Right renal pelvis (tissue), 4 donors: ENCODE data around the gene ATP13A3. TPM values are rescaled to one million over a fixed set of nuclear protein-coding genes. Genes with fewer than 3 reads are reported as not detected.

Experiments used
- DNase-seq, 4 donors: peaks; one replicate each; pipeline ENCODE4 v3.0.0-alpha.2; 2013; ENCODE audit warnings: low read depth in 4 of 4, low spot score in 3 of 4, missing footprints in 1 of 4
- polyA plus RNA-seq, 4 donors: library from polyadenylated mRNA; unstranded; fragments of 120-200 nt; gene quantifications; one replicate each; pipeline ENCODE4 v1.2.1, GENCODE V29; 2013; ENCODE audit not compliant: insufficient read length in 4 of 4

The ATP13A3 gene
- polyA plus RNA-seq, 4 donors, result 97.7 to 120 (median 117) TPM

DNA sequence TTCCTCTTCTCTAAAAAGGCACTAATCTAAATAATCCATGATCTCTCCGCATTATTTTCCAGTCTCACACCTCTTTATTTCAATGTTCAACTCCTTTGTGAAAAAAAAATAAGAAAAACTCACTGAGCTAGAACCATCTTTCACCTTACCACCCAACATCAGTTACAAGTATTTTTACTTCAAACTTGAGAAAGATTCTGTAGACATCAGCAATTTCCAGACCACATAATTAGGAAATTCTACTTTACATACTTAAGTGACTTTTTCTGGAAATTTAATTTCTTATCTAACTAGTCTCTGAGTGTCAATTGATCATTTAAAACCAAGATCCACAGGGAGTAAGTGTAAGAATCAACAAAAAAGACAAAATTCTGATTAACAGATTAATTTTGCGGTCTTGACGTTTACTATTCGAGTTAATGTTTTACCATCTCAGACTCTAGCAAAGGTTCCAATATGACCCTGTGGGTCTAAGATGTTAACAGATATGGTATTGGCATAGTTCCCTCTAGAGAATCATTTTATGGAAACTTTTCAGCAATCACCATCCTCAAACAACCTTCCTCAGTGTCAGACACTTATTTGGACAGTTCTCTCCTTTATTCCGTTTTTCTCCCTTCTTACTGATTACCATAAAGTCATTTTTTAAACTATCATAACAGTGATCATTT lies 5.1 kb downstream of the ATP13A3 start:
- no peak for DNase-seq

DNA sequence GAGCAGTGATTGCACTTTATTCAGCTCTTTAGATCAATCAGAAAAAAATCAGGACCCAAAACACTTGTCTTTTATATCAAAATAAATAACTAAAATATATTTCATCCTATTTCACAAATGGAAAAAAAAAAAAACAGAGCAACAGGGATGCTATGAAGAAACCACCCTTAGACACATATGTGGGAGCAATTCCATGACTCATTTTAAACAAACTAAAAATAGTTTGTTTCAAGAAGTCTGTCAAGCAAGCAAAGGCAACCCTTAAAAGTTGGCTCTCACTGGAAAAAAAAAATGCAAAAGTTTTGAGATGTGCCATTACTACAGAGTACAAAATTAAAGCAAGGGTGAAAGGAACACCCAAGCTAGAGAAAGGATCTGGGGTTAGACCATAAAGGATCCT lies 5.7 kb downstream of the ATP13A3 start:
- DNase-seq, result no peak

DNA sequence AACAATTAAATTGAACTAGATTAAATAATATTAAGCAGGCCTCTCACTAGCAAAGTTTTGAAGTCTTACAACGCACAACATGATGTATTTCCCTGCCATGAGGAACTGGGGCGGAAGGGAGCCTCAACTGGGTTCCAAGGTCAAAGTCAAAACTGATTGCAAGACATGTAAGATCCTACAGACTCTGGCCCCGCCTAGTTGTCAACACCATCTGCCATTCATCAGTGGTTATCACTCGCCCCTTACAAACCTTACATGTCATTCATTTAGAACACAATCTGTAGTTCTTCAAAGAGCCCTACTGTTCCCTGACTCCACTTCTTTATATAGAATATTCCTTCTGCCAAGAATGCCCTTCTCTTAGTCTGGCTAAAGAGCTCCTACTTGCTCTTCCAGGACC lies 10.0 kb downstream of the ATP13A3 start:
- DNase-seq, result no peak

DNA sequence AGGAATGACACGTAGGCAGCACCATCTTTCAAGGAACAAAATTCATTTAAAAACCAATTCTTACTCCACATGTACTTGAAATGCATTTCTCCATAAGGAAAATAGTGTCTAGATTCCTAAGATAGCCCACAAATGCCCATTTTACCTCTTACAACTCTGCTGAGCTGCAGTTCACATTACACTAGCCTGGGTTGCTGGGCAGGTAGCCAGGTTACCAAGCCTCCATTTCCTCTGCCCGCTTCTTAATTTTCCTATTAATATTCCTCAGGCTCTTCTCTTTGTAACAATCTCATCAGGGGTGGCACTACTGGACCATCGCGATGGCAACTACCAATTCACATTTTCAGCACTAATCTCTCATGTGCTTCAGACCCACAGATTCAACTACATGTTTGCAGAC lies 10.8 kb downstream of the ATP13A3 start:
- DNase-seq, result no peak

DNA sequence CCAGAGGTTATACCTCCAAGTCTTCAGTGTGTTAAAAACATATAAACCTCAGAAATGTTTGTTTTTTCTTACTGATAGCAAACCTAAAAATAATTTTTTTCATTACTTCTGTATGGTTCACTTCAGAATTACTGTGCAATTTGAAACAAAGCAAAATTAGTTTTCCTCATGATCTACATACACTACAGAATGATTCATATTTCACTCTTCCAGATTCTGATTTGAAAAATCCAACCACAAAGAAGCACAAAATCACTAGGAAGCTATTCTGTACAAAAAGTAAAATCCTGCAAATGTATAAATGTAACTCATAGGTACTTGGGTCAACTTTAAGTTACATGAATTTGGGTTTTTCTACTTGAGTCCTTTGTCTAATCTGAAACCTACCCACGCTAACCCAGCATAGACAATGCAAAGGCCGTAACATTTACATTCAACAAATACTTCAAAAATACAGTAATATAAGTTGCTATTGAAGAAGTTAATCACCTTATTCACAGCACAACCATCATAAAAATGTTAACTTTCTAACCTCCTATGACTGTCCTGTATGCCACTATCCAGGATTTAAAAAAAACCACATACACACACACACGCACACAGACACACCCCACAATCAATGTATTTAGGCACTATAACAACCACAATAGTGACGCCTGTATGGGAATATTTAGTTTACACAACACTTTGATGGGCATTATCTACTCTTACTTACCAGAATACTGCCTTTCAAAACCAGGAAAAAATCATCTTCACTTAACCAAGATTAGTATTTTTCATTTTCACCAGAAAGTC lies 11.5 kb downstream of the ATP13A3 start:
- DNase-seq, result no peak

DNA sequence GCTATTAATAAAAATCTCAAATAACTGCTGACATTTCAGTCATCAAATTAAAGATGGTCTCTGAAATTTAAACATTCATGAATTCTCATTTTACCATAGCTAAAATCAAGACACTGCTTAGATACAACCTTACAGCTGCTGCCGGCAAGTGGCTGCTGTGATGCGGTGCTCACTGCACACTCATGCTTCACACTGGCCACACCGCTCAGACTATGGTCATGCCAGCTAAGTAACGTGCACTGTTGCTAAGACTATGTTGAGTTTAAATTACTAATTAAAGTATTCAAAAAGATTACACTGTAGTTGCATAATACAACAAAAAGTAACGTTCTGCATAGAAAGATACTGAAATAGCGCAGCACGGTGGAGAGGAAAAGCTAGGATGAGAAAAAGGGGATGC lies 12.1 kb downstream of the ATP13A3 start:
- no peak for DNase-seq

DNA sequence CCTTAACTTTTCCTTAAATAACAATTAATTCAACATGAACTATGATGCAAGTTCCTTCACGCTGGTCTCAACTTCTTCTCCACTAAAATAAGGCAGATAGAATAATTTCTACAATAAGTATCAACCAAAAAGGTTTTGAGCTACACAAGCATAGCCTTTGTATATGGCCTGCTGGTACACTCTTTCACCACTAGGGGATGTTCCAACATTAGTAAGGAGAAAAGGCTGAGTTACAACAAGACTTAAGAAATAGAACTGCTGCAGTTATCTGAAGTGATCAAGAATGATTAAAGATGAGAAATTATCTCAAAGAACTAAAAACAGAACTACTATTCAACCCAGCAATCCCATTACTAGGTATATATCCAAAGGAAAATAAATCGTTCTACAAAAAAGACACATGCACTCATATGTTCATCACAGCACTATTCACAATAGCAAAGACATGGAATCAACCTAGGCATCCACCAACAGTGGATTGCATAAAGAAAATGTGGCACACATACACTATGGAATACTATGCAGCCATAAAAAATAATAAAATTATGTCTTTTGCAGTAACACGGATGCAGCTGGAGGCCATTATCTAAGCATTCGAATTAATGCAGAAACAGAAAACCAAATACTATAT lies 14.4 kb downstream of the ATP13A3 start:
- DNase-seq, result peak in 2 of 4 donors; percentile 43 to 44

DNA sequence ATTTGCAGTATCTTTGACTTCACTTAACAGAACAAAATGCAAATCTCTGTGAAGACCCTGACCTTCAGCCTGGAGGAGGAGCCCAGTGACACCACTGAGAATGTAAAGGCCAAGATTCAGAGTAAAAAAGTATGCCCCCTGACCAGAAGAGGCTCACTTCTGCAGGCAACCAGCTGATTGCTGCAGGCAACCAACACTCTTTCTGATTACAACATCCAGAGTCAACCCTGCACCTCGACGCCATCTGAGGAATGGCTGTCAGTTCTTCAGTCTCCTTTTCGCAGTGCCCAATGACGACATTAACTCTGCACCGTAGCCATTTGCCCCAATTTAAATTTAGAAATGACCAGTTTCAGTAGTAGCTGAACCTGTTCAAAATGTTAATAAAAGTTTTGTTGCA lies 14.9 kb downstream of the ATP13A3 start:
- DNase-seq, result no peak

DNA sequence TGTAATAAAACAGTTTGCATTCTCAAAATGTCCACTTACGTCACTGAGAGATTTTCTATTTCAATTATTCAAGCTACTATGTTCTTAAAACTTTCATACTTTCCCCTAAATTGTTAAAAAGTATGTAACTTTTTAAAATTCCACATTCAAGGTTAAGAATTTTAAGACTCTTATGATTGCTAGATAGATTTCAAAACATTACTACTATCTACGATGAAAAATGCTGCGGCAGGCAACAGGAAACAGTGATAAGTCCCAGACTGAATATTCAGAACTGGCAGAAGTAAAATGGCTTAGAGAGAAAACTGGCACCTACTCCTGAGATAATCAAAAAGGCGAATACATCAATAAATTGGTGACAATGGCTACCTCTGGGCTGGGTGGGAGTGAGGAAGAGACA lies 16.2 kb downstream of the ATP13A3 start:
- DNase-seq, result no peak

DNA sequence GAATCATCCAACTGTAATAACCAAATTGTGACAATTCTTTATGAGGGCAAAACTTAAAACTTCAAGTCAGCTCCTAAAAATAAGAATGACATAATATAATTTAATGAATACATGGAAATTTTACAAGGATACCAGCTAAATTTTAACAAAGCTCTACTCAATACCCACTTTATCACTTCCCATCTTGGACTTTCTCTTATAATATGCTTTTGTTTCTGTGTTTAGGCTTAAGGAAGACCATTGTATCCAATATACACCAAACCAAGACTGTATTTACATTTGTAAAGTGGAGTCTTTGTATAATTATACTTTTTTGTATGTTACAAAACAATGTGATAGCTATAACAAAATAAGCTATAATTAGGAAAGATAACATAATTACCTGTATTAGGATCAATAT lies 16.8 kb downstream of the ATP13A3 start:
- DNase-seq, result no peak

DNA sequence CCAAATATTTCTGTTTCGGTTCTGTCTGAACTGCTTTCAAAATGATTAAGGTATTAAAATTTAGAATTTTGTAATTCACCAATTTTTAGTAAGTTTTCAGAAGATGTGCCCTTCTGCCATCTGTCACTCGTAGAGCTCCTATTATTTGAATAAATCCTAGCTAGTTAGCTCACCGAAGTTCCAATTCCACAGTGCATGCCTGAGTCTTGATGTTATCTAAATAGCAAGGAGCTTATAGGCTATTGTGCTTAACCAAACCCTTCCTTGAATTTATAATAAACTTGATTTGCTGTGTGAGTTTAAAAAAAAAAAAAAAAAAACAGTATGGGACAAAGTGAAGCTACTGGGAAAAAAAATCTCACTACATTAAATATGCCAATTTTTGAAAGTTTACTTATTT lies 18.7 kb downstream of the ATP13A3 start:
- no peak for DNase-seq

DNA sequence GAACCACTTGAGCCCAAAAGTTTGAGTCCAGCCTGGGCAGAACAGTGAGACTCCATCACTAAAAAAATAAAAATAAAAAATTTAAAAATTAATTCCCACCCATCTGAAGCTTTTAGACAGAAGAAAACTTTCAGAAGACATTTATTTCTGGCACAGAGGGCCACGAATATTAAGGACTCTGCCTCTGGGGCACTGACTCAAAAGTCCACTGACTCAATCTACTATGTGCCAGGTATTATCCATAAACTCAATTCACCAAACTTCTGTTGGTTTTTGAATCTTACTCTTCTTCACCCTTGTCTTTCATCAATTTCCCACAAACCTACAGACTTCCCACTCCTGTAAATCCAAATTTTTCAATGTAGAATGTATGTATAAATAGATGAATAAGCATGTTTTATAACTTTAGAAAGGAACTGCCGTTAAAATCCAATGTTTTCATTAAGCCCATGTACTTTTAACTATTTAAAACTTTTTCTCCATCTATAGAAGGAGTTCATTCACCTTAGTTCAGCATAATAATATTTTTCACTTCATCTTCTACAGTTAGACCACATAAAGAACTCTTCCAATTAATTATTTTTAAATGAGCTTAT lies 19.9 kb downstream of the ATP13A3 start:
- no peak for DNase-seq

DNA sequence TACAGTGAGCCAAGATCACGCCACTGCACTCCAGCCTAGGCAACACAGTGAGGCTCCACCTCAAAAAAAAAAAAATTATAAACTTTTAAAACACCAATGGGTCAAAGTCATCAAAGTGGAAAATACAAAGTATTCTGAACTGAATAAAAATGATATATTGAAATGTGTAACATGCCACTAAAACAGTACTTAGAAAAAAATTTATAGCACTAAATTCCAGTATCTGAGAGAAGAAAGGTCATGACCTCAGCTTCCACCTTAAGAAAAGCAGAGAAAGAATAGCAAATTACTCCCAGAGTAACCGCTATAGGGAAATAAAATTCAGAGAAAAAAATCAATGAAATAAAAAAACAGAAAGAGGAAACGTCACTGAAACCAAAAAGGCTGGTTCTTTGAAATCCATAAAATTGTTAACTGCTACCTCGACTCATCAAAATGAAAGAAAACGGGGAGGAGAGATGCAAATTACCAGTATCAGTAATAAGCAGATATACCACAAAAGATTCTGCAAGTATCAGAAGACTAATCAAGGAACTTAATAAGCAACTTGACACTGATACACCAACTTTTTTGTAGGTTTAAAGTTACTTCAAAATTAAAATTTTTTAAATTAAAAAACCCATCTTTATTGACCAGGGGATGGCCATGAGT lies 20.8 kb downstream of the ATP13A3 start:
- no peak for DNase-seq

DNA sequence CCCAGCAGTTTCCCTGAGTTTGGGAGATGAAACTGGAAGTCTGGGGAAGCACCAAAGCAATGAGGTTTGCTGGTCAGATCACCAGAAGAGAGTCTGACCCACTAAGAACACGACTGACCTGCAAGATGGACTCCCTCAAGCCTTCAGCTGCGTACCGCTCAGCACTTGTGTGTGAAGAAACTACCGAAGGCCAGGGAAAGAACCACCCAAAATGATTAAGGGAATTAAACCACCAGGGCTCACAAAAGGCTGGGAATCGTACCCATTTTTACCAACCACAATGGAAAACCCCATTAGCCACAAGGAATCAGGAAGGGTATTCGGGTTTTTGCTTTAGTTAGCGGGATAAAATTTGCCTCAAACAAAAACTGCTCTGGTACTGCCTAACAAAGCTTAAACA lies 21.6 kb downstream of the ATP13A3 start:
- no peak for DNase-seq

DNA sequence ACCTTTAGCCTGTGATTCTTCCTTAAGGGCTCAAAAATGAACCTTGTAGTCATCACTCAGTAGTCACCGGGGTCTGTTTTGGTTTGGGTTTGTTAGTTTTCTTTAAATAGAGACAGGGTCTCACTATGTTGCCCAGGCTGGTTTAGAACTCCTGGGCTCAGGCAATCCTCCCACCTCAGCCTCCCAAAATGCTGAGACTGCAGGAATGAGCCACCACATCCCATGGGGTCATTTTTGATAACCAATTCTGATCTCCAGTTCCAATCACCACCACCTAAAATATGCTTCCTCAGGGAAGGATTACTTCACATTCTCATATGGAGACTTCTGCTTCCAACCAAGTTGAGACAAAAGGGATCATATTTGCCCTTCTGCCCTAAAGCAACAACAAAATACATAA lies 22.1 kb downstream of the ATP13A3 start:
- DNase-seq, result no peak

DNA sequence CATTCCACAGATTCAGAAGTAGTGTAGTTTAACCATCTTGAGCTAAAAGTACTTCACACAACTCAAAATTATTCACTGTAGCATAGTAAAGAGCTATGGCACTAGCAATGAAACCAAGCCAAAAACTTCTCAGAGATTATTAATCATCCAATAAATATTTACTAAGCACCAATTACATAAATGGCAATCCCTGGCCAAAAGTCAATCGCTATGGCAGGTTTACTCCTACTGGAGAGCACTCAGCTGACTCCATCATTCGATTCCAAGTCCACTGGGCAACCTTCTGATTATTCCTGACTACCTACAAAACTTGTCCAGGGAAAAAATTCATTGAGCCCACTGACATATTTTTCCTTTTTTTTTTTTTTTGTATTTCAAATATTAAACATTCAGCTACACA lies 23.9 kb downstream of the ATP13A3 start:
- no peak for DNase-seq

DNA sequence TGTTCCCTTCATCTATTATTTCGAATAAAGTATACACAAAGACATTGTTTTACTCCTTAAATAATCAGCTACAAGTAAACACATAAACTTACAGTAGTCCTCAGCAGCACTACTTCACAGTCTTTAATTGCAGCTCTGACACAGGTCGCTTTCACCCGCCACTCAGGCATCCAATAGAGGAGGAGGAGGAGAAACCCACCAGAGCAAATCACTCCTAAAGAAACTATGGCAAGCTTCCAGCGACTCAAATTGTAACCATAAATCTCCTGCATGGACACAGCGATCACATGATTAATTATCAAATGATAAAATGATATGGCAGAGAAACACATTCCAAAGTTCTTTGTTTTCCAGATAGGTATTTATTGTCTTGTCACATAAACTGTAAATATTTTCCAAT lies 26.2 kb downstream of the ATP13A3 start:
- DNase-seq, result peak in 2 of 4 donors; percentile 28 to 59

DNA sequence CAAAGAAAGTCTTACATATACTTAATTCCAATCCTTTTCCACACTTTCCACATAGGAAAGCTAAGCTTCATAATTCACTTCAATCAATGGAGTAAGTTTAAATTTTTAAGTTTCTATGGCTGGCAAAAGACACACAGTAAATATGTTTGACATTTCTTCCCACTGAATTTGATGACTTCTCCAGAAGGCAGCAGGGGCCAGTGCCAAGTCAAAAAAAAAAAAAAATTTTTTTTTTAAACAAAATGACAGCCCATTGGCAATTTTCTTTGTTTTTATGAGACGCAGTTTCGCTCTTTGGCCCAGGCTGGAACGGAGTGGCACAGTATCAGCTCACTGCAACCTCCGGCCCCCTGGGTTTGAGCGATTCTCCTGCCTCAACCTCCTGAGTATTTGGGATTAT lies 28.7 kb downstream of the ATP13A3 start:
- no peak for DNase-seq

DNA sequence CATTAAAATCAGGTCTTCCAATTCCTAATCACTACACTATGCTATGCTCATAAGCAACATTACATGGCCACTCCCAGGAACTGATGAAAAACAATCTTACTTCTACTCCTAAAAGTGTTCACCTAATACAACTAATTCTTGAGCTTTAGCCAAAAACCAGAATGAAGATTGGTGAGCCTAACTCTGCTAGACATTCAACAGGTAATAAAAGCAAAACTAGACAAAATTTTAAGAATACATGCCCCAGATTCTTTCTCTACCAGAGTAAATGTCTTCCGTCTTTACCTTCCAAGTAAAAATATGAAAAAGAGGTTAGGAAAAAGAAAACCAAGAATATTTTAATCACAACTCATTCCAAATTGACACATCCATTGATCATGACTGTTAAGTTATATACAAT lies 31.3 kb downstream of the ATP13A3 start:
- DNase-seq, result no peak

DNA sequence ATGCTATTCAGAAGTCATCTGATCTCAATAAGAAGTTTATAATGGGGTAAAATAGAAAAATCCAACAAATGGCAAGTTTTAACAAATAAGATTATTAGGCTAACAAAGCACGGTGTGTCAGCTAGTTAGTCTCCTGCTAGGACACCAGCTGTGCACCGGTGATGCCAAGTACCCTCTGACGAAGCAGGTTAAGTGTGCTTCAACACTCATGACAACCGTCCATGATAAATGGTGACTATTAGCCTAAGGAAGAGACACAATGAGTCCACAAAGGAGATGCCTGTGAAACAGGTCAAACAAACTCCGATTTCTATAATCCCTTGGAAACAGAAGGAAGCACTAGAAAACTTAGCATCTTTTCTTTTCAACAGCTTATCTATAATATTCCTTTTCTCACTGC lies 36.5 kb downstream of the ATP13A3 start:
- no peak for DNase-seq

DNA sequence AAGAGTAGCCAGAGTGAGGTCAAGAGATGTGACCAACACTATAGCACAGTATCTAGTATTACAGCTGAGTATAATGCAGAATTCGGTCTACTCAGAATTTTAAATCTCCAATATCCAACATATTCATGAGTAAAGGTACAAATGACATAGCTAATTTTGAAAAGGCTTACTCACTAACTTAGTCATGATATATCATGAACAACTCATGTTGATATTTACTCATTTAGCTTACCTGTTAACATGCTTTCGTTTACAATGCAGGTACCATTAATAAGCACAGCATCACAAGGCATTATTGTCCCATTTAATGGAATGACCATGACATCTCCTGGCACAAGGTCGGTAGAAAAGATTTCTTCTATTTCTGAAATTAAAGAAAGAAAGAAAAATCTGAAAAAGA lies 36.9 kb downstream of the ATP13A3 start:
- no peak for DNase-seq
